T-helper 1 cell treated with Interleukin-12 subunit alpha and Interleukin-12 subunit beta and Interleukin-4 antibody, amounts not matched to agents 30 μg/mL and 1 μg/mL, for 36 hours (primary cell): ENCODE measurements around the gene PPP1CA.
A peak's percentile ranks its signal among the peaks of the same experiment; 100 is the strongest.

Experiments
- H3K27ac Mint-ChIP-seq: one replicate; pipeline ENCODE4 v1.8.0; 2021; ENCODE audit warnings: mild to moderate bottlenecking, mixed read lengths
- H3K27me3 Mint-ChIP-seq: one replicate; pipeline ENCODE4 v1.8.0; 2021; ENCODE audit warnings: low read depth, mixed read lengths
- H3K36me3 Mint-ChIP-seq: one replicate; pipeline ENCODE4 v1.8.0; 2021; ENCODE audit warnings: low read depth, mixed read lengths
- H3K4me1 Mint-ChIP-seq: one replicate; pipeline ENCODE4 v1.8.0; 2021; ENCODE audit warnings: low read depth, mixed read lengths
- H3K4me3 Mint-ChIP-seq: one replicate; pipeline ENCODE4 v1.8.0; 2021; ENCODE audit warnings: mild to moderate bottlenecking, moderate library complexity, mixed read lengths
- H3K9me3 Mint-ChIP-seq: one replicate; pipeline ENCODE4 v1.8.0; 2021; ENCODE audit warnings: mixed read lengths

The PPP1CA gene

GRCh38 chr11:67395555-67396258 is 6.0 kb downstream of the PPP1CA start:
- Mint-ChIP-seq H3K36me3 (peaks cover 44% of the 10 kb centered on the region), H3K4me3 (no peak overlapping the region), H3K27ac (no peak overlapping the region), H3K27me3 (no peaks in the 10 kb centered on the region), H3K4me1 (peaks cover 38% of the 10 kb centered on the region), H3K9me3 (no peaks in the 10 kb centered on the region)

- peak overlapping the region; percentile 1 for H3K27ac Mint-ChIP-seq
- no peaks in the 10 kb centered on the region for H3K9me3 Mint-ChIP-seq
- peaks cover 38% of the 10 kb centered on the region for H3K4me1 Mint-ChIP-seq
- peaks cover 32% of the 10 kb centered on the region for H3K36me3 Mint-ChIP-seq
- H3K4me3 Mint-ChIP-seq = peak overlapping the region; percentile 43
- H3K27me3 Mint-ChIP-seq = no peaks in the 10 kb centered on the region
These were observed 7.7 kb downstream of the PPP1CA start for GRCh38 chr11:67393990-67394389.

DNA sequence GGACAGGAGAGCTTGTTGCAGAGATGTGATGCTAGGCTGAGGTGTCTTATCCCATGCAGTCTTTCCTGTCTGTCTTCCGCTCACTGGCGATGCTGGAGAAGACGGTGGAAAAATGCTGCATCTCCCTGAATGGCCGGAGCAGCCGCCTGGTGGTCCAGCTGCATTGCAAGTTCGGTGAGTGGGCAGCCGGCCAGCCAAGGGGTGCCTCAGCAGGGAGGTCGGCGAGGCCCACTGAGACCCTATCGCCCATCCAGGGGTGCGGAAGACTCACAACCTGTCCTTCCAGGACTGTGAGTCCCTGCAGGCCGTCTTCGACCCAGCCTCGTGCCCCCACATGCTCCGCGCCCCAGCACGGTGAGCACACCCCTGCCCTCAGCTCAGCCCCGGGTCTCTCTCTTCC is 8.2 kb downstream of the PPP1CA start:
- Mint-ChIP-seq H3K27me3 (no peaks in the 10 kb centered on the region), H3K27ac (no peak overlapping the region), H3K36me3 (peaks cover 30% of the 10 kb centered on the region), H3K9me3 (no peaks in the 10 kb centered on the region), H3K4me1 (peaks cover 39% of the 10 kb centered on the region), H3K4me3 (peak overlapping the region; percentile 44)

DNA sequence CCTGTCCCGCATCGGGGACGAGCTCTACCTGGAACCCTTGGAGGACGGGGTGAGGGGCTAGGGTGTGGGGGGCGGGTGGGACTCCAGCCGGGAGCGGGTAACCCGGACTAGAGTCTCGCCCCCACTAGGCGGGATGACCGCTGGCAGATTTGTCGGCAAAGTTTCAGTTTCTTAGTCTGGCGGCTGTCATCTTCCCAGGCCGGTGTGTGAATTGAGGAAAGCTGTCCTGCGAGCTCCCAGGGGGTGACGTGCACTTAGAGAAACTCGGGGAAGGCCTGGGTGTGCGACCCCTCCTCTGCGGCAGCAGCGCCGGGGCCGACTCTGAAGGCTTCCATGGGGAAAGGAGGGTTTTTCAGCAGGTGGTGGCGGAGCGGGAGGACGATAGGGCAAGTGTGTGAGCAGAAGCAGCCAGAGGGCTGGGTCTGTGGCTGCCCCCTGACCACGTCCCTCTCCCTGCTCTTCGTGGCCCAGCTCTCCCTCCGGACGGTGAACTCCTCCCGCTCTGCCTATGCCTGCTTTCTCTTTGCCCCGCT is 9.4 kb downstream of the PPP1CA start:
- peaks cover 35% of the 10 kb centered on the region for H3K4me1 Mint-ChIP-seq
- peaks cover 4% of the 10 kb centered on the region for H3K27me3 Mint-ChIP-seq
- H3K36me3 Mint-ChIP-seq = peaks cover 22% of the 10 kb centered on the region
- H3K4me3 Mint-ChIP-seq = peak overlapping the region; percentile 91
- peak overlapping the region; percentile 84 for H3K27ac Mint-ChIP-seq
- H3K9me3 Mint-ChIP-seq = no peaks in the 10 kb centered on the region

GRCh38 chr11:67391304-67392182 is 10.1 kb downstream of the PPP1CA start, which contains the start of gene RAD9A:
Gene RAD9A, plus strand, starts transcription at chr11:67391986. Its CDS starts 59 bp downstream, at chr11:67392045.
- Mint-ChIP-seq H3K4me3 (peak within 1 kb of the TSS; percentile 91), H3K27ac (peak within 1 kb of the TSS; percentile 84), H3K27me3 (peaks cover 4% of the 10 kb centered on the region), H3K36me3 (peaks cover 18% of the 10 kb centered on the region), H3K9me3 (no peaks in the 10 kb centered on the region), H3K4me1 (peaks cover 30% of the 10 kb centered on the region)

DNA sequence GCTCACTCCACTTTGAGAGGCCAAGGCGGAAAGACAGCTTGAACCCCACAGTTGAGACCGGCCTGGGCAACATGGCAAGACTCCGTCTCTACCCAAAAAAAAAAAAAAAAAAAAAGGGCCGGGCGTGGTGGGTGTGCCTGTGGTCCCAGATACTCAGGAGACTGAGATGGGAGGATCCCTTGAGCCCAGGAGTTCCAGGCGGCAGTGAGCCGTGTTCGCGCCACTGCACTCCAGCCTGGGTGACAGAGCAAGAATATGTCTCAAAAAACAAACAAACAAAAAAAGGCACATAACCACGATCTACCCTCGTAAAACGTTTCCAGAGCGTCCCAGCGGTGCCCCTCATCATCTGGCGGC is 10.7 kb downstream of the PPP1CA start:
- Mint-ChIP-seq H3K4me3 (peak overlapping the region; percentile 91), H3K9me3 (no peaks in the 10 kb centered on the region), H3K4me1 (peaks cover 27% of the 10 kb centered on the region), H3K27me3 (peaks cover 7% of the 10 kb centered on the region), H3K27ac (peak overlapping the region; percentile 45), H3K36me3 (peaks cover 14% of the 10 kb centered on the region)

DNA sequence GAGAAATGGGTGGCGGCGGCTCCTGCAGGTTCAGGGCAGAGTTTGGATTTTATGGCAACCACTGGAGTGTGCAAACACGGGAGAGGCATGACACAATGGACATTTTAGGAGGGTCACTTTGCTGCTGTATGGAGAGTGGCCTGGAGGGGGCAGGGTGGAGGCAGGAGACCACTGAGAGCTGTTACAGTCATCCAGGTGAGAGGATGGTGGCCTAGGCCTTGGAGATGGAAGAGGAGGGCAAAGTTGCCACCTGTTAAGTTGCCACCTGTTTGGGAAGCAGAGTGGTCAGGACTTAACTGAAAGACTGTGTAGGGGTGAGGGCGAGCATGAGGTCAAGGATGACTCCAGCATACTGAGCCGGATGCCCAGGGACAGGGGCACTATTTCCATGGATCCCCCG is 12.2 kb downstream of the PPP1CA start:
- Mint-ChIP-seq H3K4me1 (peaks cover 27% of the 10 kb centered on the region), H3K4me3 (peak overlapping the region; percentile 75), H3K27me3 (peaks cover 15% of the 10 kb centered on the region), H3K9me3 (no peaks in the 10 kb centered on the region), H3K27ac (peak overlapping the region; percentile 46), H3K36me3 (peaks cover 10% of the 10 kb centered on the region)

- H3K36me3 Mint-ChIP-seq = peaks cover 5% of the 10 kb centered on the region
- H3K9me3 Mint-ChIP-seq = no peaks in the 10 kb centered on the region
- H3K27me3 Mint-ChIP-seq = peaks cover 17% of the 10 kb centered on the region
- H3K4me1 Mint-ChIP-seq = peaks cover 19% of the 10 kb centered on the region
- H3K4me3 Mint-ChIP-seq = no peak overlapping the region
- H3K27ac Mint-ChIP-seq = no peak overlapping the region
These were observed 14.1 kb downstream of the PPP1CA start for GRCh38 chr11:67387518-67387917.

- Mint-ChIP-seq H3K27me3 (peaks cover 20% of the 10 kb centered on the region), H3K9me3 (no peaks in the 10 kb centered on the region), H3K27ac (no peak overlapping the region), H3K4me1 (peaks cover 20% of the 10 kb centered on the region), H3K4me3 (no peak overlapping the region), H3K36me3 (peaks cover 3% of the 10 kb centered on the region)
These were observed 14.6 kb downstream of the PPP1CA start for GRCh38 chr11:67387069-67387468.

GRCh38 chr11:67384851-67385366 is 16.7 kb downstream of the PPP1CA start:
- Mint-ChIP-seq H3K9me3 (no peaks in the 10 kb centered on the region), H3K27me3 (peaks cover 33% of the 10 kb centered on the region), H3K36me3 (no peaks in the 10 kb centered on the region), H3K4me3 (no peak overlapping the region), H3K27ac (no peak overlapping the region), H3K4me1 (peaks cover 14% of the 10 kb centered on the region)

- Mint-ChIP-seq H3K27ac (no peak overlapping the region), H3K27me3 (peaks cover 32% of the 10 kb centered on the region)
These were observed 19.2 kb downstream of the PPP1CA start for GRCh38 chr11:67382276-67383136.

DNA sequence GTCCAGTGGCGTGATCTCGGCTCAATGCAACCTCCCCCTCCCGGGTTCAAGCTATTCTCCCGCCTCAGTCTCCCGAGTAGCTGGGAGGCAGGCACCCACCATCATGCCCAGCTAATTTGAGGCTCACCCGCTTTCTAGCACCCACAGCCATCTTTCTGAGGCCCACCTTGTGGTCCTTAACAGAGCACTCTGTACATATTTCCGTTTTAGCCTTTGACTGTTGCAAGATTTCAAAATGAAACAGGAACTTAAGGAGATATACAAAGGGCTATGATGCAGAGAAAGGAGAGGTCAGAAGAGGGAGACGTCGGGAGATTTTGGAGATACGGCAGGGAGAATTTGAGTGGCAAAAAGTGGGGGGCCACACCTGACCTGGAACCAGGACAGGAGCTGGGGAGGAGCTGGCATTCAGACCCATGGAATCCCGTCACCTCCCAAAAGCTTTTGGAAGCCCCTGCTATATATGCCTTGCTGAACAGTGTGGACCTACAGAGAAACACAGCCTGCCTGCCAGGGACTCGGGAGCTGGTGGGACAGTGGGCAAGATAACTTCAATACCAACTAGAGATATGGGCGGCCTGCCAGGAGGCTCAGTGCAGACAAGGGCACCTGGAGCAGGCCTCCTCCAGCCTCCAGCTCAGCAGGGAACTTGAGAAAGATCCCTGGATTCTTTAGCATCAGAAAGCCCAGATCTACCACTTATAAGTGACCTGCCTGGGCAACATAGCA is 20.2 kb downstream of the PPP1CA start:
- no peaks in the 10 kb centered on the region for H3K9me3 Mint-ChIP-seq
- H3K4me1 Mint-ChIP-seq = peaks cover 3% of the 10 kb centered on the region
- no peak overlapping the region for H3K4me3 Mint-ChIP-seq
- H3K27me3 Mint-ChIP-seq = peaks cover 36% of the 10 kb centered on the region
- no peaks in the 10 kb centered on the region for H3K36me3 Mint-ChIP-seq
- H3K27ac Mint-ChIP-seq = no peak overlapping the region

More at GRCh38 chr11:67382276-67383136, 19.2 kb downstream of the PPP1CA start:
- Mint-ChIP-seq H3K9me3 (no peaks in the 10 kb centered on the region), H3K4me1 (peaks cover 3% of the 10 kb centered on the region), H3K36me3 (no peaks in the 10 kb centered on the region), H3K4me3 (no peak overlapping the region)
